Measurements from ENCODE around the gene RPL10. TPM values are rescaled to one million over a fixed set of nuclear protein-coding genes. Genes with fewer than 3 reads are reported as not detected.
A peak's percentile ranks its signal among the peaks of the same experiment; 100 is the strongest.

The RPL10 gene
- total and polyA plus RNA-seq, 2 donors (not counting 3 experiments of a cell fraction or from before 2014, with no cell fraction given): 2,493 to 7,586 TPM

- ChIA-PET CTCF (interaction anchor here (0.7 kb wide), 1 partner anchor 89 kb away, joined by 3 read pairs; no protein-coding TSS in a partner anchor), POLR2A (interaction anchor here (0.6 kb wide), 1 partner anchor 38 kb away, joined by 3 read pairs; no protein-coding TSS in a partner anchor)
- H3K4me2 ChIP-seq (ENCODE audit: insufficient read depth, low read length): peak overlapping the region; percentile 75
- DNase-seq (ENCODE audit: low read depth, low spot score) (no peak), FAIRE-seq (peak; percentile 28)
- intact Hi-C loops (cut with micrococcal nuclease) (no loop called here), dilution Hi-C loops (cut with MboI; ENCODE audit: extremely low pct_ligation_motif_present, low sequenced_read_pairs) (no loop called here)
- H3K9me1 ChIP-seq (replicated peaks; ENCODE audit: control insufficient read depth, extremely low read depth, insufficient read depth, low read length): no peaks in the 10 kb centered on the region
- H3K9ac ChIP-seq (replicated peaks; ENCODE audit: extremely low read depth, insufficient read depth, low read length): peak overlapping the region; percentile 59
- no peak for TF ChIP-seq MAX (IDR thresholded peaks at IDR 0.05; ENCODE audit: insufficient read depth, insufficient read length)
- TF ChIP-seq JUN (IDR thresholded peaks at IDR 0.05; ENCODE audit: borderline replicate concordance, insufficient read depth, insufficient read length, low read depth): no peak
- TF ChIP-seq EZH2 (IDR thresholded peaks at IDR 0.05; ENCODE audit: borderline replicate concordance, low read depth, low read length, severe bottlenecking): no peak
- TF ChIP-seq GATA2 (IDR thresholded peaks at IDR 0.05; ENCODE audit: insufficient read depth, insufficient read length, low read depth, low read length): no peak
- TF ChIP-seq POLR2AphosphoS5 (IDR thresholded peaks at IDR 0.05; ENCODE audit: insufficient read depth, low read depth, low read length): no peak
- no peak for TF ChIP-seq CTCF (IDR thresholded peaks at IDR 0.05; ENCODE audit: extremely low read depth in 1 of 2, insufficient read depth in 1 of 2, low read depth in 1 of 2, low read length in 2 of 2)
- no peak for TF ChIP-seq MYC (IDR thresholded peaks at IDR 0.05; ENCODE audit: low read depth, low read length)
- TF ChIP-seq POLR2A (IDR thresholded peaks at IDR 0.05; ENCODE audit: low read depth, low read length): no peak
- TF ChIP-seq FOS (IDR thresholded peaks at IDR 0.05; ENCODE audit: borderline replicate concordance, insufficient read depth, low read length): no peak
- H4K20me1 ChIP-seq (replicated peaks; ENCODE audit: control insufficient read depth, extremely low read depth, insufficient read depth, low read length): no peaks in the 10 kb centered on the region
- H3K36me3 ChIP-seq (ENCODE audit: control insufficient read depth in 2 of 2, extremely low read depth in 1 of 2, insufficient read depth in 2 of 2, low read length in 2 of 2): peaks cover 4 to 37% of the 10 kb centered on the region in 2 experiments
- no peak overlapping the region for H2AFZ ChIP-seq (ENCODE audit: low read depth, low read length)
- H3K4me1 ChIP-seq (ENCODE audit: control insufficient read depth, extremely low read depth, insufficient read depth, low read length): peaks cover 7% of the 10 kb centered on the region
- H3K4me3 ChIP-seq (replicated peaks in 1 of 3; ENCODE audit: insufficient read depth in 1 of 3, low read depth in 1 of 3, low read length in 3 of 3): peak overlapping the region; percentile 47 to 94 (median 75)
- no peaks in the 10 kb centered on the region for H3K9me3 ChIP-seq (replicated peaks; ENCODE audit: control insufficient read depth, insufficient read depth, low read length)
- H3K27ac ChIP-seq (ENCODE audit: insufficient read depth, low read depth, low read length): no peak overlapping the region
- H3K27me3 ChIP-seq (ENCODE audit: control insufficient read depth in 2 of 2, insufficient read depth in 2 of 2, low read length in 2 of 2): no peaks in the 10 kb centered on the region
- BruUV-seq (replicated peaks): TSS peak; percentile 10
- peaks cover 41% of the 10 kb centered on the region for H3K79me2 ChIP-seq (ENCODE audit: control insufficient read depth, insufficient read depth, low read length)
Measured at GRCh38 chrX:154437971-154438893, 40.1 kb downstream of the RPL10 start.

Measured in endothelial cell of umbilical vein (primary cell).